ENCODE data around the gene TRMT112.
A peak's percentile ranks its signal among the peaks of the same experiment; 100 is the strongest.

The TRMT112 gene

DNA sequence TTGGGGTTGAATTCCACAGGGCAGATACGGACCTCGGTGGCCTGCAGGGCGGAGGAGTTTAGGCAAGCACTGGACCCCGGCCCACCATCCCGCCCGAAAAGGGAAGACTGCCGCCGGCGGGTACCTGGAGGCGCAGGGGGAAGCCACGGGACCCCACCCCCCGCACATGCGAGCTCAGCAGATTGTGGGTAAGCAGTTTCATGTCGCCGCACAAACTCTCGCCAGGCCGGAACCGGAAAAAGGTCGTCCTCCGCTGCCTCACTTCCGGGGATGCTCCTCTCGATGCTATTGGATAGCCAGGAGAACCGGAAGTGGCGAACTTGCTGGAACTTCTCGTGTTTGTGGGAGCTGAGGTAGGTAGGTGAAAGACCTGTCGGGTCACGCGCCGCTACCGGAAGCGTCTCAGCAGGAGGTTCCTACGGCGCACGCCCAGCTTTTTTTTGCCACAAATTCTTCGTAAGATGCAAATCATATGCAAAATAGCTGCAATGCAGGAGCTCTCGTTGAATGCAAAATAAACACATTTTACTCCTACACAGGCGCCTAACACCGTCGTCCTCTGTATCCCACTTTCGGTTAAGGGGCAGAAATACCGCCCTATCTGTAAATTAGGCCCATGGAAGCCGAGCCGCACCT is at the start of gene TRMT112:
Gene TRMT112 (minus strand): TSS at position 235 of the 636 bp plus-strand sequence. CDS start 33 bp downstream, at position 202.
- DNase-seq, result peak; percentile 99

DNA sequence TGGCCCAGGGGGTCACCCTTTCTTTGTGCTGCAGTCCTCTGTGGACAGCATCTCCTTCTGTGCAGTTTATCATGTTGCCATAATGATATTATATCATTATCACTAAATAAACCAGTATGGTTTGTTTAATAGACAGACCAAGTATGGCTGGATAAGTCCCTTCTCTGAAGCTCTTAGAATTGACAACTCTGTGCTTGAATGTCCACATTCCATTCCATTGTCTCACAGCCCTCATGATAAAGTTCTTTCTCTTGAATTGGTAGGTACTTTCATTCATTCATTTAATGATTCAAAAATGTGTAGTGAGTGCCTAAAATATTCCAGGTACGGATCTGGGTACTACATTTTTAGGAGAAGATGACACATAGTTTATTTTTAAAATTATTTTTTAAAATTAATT is 49.4 kb upstream of the TRMT112 start:
- no peak for DNase-seq

DNA sequence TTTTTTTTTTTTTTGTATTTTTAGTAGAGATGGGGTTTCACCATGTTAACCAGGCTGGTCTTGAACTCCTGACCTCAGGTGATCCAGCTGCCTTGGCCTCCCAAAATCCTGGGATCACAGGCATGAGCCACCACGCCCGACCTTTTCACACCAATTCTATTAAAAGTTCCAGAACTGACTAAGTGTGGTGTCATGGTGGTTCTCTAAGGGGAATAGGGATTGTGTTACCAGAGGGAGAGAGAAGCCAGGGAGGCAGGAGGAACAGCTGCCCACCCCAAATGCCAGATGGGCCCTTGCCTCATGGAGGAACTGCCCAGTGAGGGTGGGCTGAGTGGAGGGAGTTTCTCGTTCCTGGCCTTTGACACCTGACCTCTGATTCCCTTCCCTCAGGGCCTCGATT is 47.6 kb upstream of the TRMT112 start:
- no peak for DNase-seq

DNA sequence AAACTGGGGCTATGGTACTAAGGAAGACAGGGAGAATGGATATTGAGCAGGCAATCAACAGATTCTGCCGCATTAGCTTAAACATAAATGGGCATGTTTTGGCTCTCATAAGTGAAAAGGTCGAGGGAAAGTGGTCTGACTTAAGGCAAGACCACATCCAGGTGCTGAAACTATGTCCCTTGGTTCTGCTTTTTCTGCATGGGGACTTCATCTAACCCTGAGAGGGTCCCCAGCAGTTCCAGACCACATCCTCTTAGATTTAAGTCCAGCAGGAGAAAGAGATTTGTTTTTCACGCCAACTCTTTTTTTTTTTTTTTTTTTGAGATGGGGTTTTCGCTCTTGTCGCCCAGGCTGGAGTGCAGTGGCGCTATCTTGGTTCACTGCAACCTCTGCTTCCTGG is 47.1 kb upstream of the TRMT112 start:
- DNase-seq, result no peak

DNA sequence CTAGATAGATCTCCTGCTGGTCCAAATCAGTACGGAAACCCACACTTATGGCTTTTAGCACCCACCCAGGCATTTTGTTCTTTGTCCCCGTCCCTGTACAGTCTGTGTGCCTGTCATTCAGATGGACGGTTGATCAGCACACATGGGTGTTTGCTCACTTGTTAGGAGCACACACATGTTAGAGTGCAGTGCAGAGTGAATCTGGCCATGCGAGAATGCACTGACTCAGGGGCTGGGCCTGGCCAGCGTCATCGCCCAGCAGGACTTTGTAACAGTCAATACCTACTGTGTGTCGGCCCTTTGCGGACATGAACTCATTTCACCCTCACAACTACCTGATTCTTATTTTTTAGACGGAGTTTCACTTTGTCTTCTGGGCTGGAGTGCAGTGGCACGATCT is 45.0 kb upstream of the TRMT112 start:
- DNase-seq, result no peak

DNA sequence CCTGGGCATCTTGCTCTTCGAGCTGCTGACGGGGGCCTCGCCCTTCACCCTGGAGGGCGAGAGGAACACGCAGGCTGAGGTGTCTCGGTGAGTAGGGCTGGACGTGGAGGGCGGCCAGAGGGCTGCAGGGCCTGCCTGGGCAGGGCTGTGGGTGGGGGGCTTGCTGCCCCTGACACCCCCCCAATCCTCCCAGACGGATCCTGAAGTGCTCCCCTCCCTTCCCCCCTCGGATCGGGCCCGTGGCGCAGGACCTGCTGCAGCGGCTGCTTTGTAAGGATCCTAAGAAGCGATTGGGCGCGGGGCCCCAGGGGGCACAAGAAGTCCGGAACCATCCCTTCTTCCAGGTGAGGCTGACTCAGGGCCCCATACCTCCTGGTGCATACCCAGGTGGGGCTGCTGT is 44.3 kb upstream of the TRMT112 start:
- no peak for DNase-seq

DNA sequence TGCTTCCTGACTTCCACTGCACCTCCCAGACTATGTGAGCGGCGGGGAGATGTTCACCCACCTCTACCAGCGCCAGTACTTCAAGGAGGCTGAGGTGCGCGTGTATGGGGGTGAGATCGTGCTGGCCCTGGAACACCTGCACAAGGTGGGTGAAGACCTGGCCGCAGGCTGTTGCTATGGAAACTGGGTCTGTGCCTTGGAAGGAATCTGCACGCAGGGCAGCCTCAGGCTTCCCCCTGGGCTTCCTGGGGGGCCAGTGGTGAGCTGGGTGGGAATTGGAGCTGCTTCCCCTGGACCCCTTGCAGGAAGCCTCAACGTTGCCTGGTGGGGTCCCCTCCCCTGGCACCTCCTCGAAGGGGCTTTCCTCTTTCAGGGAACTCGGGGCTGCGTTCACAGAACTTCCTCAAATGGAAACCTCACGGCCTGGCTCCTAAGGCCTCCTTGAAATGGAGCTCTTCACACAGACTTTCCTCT is 43.1 kb upstream of the TRMT112 start:
- no peak for DNase-seq

DNA sequence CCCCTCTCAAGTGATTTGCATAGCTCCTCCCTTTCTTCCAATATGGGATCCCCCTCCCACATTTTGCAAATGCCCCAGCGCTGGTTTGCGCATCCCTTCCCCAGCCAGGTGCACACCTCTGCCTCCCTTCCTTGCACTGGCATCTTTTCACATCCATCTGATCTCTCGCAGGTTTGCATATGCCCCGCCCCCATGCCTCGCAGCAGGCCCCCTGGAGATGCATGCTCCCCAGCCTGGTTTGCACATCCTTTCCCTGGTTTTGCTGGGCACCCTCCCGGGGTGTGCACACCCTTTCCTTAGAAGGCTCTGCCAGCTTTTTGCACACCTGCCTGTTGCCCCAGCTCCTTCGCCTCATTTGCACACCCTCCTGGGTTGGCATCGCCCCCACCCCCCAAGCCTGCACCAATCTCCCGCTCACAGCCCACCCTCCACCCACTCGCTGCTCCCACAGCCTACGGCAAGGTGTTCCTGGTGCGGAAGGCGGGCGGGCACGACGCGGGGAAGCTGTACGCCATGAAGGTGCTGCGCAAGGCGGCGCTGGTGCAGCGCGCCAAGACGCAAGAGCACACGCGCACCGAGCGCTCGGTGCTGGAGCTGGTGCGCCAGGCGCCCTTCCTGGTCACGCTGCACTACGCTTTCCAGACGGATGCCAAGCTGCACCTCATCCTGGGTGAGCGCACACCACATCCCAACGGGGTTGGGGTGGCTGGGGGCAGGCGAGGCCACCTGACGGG is 42.5 kb upstream of the TRMT112 start:
- no peak for DNase-seq

DNA sequence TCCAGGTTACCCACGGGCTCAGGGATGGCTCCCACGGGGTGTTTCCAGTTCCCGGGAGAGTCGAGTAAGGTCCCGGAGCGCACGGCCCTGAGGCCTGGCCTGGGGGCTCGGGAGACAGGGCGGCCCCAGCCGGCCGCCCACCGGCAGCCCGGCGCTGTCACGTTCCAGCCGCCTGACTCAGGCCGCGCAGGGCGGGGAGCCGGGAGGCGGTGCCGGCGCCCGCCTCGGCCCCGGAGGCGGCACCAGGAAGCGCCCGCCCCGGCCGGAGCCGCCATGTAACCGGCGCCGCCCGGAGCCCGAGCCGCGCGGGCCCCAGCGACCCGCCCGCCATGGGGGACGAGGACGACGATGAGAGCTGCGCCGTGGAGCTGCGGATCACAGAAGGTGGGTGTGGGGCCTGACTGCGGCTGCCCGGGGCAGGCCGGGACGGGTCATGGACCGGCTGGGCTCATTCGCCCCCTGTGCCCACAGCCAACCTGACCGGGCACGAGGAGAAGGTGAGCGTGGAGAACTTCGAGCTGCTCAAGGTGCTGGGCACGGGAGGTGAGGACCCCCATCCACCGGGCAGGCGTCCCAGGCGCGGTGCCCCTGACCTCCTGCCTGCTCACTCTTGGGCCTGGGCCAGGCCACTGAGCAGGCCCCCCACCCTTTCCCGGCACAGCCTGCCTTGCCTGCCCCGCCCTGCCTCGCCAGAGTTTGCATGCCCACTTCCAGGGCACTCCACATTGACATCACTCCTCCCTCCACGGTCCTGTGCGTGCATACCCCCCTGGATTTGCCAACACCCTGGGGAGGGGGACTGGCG is 41.8 kb upstream of the TRMT112 start, which contains the start of gene RPS6KA4:
Gene RPS6KA4 (plus strand): TSS at position 256 of the 805 bp plus-strand sequence. CDS start 74 bp downstream, at position 330.
- peak; percentile 47 for DNase-seq

DNA sequence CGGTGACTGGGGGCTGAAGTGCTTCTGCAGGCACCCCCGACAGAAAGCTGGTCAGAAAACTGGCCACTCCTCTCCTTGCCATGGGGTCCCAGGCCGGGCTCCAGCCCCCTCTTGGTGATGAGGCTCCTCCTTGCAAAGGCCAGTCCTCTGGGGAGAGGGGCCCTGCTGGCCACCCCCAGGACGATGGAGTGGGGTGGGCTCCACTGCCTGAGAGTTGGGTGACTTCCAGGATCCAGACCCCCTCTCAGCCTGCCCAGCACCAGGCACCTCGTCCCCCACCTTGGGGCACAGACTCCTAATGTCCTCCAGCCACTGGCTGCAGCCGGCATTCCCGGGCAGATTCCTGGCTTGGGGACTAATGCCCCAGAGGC is 41.2 kb upstream of the TRMT112 start:
- DNase-seq, result no peak

DNA sequence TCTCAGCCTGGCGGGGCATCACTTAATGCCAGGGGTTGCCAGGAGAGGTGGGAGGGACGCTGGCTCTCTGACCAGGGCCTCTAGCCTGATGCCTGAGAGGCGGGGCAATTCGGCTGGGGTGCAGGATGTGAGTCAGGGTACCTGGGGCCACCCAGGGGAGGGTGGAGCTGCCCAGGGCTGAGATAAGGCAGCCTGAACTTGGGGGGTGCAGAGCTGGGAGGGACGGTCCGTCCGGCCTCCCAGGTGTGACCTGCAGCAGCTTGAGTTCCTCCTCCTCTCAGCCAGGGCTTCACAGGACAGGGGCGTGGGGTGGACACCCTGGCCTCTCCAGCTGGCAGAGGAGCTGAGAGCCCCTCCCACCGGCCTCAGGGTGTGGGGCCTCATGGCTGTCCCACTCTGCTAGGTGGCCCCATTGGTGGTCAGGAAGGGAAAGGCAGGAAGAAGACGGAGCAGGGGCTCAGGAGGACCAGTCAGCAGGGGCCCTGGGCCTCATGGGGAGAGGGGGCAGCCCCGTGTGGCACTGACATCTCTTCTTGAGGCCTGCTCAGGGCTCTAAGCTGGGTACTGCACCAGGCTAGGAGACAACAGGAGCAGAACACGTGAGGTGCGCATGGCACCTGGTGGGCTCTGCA is 40.7 kb upstream of the TRMT112 start:
- DNase-seq, result peak; percentile 26

DNA sequence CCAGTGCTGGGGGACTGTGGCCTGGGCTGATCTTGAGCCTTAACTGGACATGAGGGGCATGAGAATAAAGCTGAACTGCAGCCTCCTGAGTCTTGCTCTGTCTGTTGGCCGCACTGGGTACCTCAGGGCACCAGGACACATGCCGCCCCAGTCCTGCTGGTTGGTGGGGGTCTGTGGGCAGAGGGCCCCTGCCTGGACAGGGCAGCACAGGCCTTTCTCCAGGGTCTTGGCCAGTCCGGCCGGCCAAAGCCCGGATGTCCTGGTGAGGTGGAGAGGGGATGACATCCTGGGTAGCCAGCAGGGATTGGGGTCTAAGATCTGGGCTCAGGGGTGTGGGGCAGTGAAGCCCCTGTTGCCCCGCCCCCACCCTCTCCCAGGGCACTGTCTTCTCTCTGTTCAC is 40.1 kb upstream of the TRMT112 start:
- DNase-seq, result no peak

DNA sequence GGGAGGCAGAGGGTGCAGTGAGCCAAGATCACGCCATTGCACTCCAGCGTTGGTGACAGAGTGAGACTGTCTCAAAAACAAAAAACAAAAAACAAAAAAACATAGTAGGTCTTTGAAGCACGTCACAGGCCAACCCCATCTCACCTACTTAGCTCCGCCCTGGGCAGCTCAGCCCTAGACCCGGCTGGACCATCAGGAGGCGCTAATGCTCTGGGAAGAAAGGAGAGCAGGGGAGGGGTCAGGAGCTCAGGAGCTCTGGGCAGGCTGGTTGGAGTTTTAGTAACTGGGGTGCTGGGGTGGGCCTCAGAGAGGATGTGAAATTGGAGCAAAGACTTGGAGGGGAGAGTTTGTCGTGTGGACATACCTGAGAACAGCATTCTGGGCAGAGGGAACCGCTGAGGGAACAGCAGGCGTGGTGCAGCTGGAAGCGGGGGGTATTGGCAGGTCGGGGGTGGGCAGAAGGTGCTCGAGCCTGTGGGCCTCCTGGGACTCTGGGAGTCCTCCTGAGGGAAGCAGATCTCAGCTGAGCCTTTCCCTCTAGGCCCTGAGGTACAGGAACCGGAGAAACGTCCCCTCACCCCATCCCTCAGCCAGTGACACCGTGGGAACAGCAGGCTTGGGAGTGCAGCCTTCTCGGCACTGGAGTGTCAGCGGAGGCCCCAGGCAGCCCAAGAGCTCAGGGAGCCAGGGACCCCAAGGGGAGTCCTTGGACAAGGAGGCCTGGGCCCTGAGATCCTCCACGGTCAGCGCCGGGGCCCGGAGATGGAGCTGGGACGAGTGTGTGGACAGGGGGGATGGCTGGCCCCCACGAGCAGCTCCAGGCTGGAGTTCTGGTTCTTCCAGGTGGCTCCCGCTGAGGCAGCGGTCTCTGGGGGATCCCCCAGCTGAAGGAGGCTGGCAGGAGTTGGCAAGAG is 39.4 kb upstream of the TRMT112 start:
- peak; percentile 41 for DNase-seq

DNA sequence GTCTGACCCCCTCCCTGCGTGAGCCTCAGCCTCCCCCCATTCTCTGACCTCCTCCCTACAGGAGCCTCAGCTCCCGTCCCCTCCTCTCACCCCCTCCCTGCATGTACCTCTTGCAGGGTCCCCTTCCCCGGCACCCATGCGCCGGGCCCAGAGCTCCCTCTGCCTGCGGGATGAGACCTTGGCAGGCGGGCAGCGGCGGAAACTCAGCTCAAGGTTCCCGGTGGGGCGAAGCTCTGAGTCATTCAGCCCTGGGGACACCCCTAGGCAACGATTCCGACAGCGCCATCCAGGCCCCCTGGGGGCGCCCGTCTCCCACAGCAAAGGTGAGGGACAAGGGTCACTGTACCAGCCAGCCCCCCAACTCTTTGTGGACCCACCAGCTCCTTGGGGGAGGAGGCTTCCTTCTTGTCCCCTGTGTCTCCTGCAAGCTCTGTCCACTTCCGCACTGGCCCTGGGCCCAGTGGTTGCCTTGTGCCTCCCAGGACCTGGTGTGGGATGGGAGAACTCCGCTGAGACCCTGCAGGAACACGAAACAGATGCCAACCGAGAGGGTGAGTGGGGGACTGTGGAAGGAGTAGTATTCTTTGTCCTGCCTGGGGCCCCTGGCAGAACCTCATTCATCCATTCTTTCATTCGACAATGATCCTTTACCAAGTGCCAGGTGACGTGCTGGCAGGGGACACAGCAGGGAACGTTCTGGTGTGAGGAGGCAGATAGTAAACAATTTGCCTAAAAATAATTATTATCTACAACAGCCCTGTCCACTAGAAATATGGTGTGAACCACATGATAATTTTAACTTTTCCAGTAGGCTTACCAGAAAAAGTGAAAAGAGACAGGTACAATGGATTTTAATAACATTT is 38.0 kb upstream of the TRMT112 start:
- DNase-seq, result peak; percentile 38

DNA sequence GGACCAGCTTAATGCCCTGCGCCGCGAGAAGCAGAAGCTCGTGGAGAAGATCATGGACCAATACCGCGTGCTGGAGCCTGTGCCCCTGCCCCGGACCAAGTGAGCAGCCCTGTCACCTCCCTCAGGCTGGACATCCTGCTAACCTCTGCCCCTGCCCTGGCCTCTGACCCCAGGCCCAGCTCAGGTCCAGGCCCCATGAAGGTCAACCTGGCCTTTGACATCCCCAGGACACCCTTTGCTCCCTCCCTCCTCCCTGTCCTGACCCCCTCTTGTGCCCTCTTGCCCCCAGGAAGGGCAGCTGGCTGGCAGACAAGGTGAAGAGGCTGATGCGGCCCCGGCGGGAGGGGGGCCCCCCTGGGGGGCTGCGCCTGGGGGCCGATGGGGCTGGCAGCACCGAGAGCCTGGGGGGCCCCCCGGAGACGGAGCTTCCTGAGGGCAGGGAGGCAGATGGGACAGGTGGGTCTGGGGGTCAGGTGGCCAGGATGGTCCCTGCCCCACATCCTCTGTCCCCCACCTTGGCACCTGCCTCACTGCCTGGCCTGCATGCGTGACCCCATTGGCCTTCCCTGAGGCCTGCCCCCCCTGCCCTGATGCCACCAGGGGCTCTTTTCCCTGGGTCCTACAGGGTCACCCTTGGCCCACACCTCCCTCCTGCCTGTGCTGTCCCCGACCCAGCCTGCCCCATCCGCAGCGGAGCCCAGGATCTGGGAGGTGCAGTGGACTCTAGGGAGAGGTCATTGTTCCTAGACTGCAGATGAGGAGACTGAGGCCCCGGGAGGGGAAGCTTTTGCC is 36.6 kb upstream of the TRMT112 start:
- DNase-seq, result no peak

DNA sequence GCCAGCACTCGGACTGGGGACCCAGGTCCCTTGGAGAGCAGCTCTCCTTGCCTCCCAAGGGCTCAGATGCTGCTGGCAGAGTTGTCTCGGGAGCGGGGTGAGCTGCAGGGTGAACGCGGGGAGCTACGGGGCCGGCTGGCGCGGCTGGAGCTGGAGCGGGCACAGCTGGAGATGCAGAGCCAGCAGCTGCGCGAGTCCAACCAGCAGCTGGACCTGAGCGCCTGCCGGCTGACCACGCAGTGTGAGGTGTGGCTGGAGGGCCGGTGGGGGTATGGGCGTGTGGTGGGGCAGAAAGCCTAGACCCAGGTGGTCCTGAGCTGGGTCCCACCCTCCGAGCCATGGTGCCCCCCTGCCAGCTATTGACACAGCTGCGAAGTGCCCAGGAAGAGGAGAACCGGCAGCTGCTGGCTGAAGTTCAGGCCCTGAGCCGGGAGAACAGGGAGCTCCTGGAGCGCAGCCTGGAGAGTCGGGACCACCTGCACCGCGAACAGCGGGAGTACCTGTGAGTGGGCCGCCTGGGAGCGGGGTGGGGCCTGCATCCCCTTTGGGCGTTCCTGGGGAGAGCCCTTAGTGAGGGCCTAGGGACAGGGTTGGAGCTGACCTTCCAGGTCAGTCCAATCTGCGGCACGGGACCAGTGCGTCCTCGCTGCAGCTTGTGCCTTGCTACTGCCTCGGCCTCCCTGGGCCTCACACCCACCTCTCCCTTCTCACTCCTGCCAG is 35.8 kb upstream of the TRMT112 start:
- DNase-seq, result no peak

DNA sequence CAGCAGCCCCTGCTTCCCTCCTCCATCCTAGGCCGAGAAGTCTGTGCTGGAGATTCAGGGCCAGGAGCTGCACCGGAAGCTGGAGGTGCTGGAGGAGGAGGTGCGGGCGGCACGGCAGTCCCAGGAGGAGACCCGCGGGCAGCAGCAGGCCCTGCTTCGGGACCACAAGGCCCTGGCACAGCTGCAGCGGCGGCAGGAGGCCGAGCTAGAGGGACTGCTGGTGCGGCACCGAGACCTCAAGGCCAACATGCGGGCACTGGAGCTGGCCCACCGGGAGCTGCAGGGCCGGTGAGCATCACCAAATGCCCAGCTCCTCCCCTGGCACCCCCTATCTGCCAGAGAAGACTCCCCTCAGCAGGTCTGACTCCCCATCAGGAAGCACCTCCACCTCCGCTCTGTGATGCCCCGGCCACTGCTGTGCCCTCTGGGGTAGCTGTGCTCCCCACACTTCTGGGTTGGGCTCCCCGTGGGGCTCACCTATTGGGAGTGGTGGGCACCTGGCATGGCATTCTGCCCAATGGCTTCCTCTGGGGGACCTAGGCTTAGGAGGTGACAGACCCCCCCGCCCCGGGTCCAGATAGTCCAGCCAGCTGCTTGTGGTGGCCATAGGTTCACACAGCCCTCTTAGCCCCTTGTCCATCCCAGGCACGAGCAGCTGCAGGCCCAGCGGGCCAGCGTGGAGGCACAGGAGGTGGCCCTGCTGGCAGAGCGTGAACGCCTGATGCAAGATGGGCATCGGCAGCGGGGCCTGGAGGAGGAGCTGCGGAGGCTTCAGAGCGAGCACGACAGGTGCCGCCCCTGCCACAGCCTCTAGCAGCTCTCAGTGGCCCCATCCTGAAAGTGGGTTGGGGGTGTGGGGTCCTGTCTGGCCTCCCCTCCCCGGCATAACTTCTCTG is 35.0 kb upstream of the TRMT112 start:
- DNase-seq, result no peak

DNA sequence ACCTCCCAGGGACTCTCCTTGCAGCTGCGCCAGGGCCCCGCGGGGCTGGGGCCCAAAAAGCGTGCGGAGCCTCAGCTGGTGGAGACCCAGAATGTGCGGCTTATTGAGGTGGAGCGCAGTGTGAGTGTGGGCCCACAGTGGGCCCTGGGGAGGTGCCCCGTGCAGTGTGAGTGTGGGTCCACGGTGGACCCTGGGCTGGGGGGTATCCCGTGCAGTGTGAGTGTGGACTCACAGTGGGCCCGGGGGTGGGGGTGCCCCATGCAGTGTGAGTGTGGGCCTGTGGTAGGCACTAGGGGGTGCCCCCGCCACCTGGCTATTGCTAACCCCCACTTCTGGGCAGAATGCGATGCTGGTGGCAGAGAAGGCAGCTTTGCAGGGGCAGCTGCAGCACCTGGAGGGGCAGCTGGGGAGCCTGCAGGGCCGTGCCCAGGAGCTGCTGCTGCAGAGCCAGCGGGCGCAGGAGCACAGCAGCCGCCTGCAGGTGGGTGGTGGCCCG is 33.8 kb upstream of the TRMT112 start:
- DNase-seq, result no peak

All from CD4-positive, alpha-beta T cell treated with Interleukin-10 for 1 hour (primary cell).